RWPE2 (cell line): ENCODE measurements around the gene BRIP1.

Source experiments
- ATAC-seq: fragments of 200-7000 bp; cut with Tn5 transposase; 3 replicates; pipeline ENCODE4 v1.9.1; 2021; ENCODE audit warnings: low read depth
- DNase-seq: peaks from one replicate; pipeline ENCODE4 v3.0.0-alpha.2; 2020; ENCODE audit warnings: low spot score
- H3K27ac ChIP-seq: fragments of 450-650 bp; 2 replicates; pipeline ENCODE4 v1.5.1; 2017; ENCODE audit warnings: mild to moderate bottlenecking; ENCODE audit not compliant: poor library complexity, severe bottlenecking
- H3K27me3 ChIP-seq: fragments of 250-450 bp; sonication (Bioruptor Pico); 2 replicates; pipeline ENCODE4 v1.5.1; 2021; ENCODE audit warnings: mild to moderate bottlenecking, moderate library complexity; ENCODE audit not compliant: insufficient read depth, poor library complexity, severe bottlenecking
- H3K36me3 ChIP-seq: fragments of 250-450 bp; sonication (Bioruptor Pico); 2 replicates; pipeline ENCODE4 v1.5.1; 2020; ENCODE audit warnings: low read depth, mild to moderate bottlenecking, moderate library complexity
- H3K4me1 ChIP-seq: fragments of 250-450 bp; sonication (Bioruptor Pico); 2 replicates; pipeline ENCODE4 v1.5.1; 2021; ENCODE audit warnings: mild to moderate bottlenecking, moderate library complexity; ENCODE audit not compliant: insufficient read depth, poor library complexity, severe bottlenecking
- H3K4me3 ChIP-seq: fragments of 250-450 bp; sonication (Bioruptor Pico); 2 replicates; pipeline ENCODE4 v1.5.1; 2021; ENCODE audit warnings: mild to moderate bottlenecking, moderate library complexity; ENCODE audit not compliant: severe bottlenecking
- H3K9me3 ChIP-seq: fragments of 250-450 bp; sonication (Bioruptor Pico); 2 replicates; pipeline ENCODE4 v1.5.1; 2021; ENCODE audit warnings: mild to moderate bottlenecking, moderate library complexity; ENCODE audit not compliant: severe bottlenecking
- TF ChIP-seq, protein P1 (sequence below): fragments of 450-650 bp; IDR thresholded peaks from one replicate; pipeline ENCODE4 v1.5.1; 2017; ENCODE audit warnings: mild to moderate bottlenecking, moderate library complexity; ENCODE audit not compliant: poor library complexity, severe bottlenecking

The BRIP1 gene

DNA sequence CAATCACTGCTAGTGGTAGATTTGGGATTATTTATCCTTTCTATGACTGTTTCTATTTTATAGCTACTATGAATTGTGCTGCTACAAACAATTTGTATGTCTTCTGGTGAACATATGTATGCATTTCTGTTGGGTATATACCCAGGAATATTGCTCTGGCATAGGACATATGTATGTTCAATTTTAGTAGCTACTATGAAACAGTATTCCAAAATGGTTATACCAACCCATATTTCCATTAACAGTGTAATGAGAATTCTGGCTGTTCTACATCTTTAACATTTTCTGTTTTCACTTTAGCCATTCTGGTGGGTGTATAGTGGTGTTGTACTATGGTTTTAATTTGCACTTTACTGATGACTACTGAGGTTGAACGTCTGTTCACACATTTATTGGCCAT, 214.7 kb downstream of the BRIP1 start:
- no peak overlapping the region for H3K27ac ChIP-seq
- no peaks in the 10 kb centered on the region for H3K4me1 ChIP-seq
- H3K36me3 ChIP-seq: no peaks in the 10 kb centered on the region
- H3K27me3 ChIP-seq: no peaks in the 10 kb centered on the region
- no peak overlapping the region for H3K4me3 ChIP-seq
- peaks cover 2% of the 10 kb centered on the region for H3K9me3 ChIP-seq
- ATAC-seq: no peak
- TF ChIP-seq, protein P1, sequence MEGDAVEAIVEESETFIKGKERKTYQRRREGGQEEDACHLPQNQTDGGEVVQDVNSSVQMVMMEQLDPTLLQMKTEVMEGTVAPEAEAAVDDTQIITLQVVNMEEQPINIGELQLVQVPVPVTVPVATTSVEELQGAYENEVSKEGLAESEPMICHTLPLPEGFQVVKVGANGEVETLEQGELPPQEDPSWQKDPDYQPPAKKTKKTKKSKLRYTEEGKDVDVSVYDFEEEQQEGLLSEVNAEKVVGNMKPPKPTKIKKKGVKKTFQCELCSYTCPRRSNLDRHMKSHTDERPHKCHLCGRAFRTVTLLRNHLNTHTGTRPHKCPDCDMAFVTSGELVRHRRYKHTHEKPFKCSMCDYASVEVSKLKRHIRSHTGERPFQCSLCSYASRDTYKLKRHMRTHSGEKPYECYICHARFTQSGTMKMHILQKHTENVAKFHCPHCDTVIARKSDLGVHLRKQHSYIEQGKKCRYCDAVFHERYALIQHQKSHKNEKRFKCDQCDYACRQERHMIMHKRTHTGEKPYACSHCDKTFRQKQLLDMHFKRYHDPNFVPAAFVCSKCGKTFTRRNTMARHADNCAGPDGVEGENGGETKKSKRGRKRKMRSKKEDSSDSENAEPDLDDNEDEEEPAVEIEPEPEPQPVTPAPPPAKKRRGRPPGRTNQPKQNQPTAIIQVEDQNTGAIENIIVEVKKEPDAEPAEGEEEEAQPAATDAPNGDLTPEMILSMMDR: no peak
- DNase-seq: no peak

DNA sequence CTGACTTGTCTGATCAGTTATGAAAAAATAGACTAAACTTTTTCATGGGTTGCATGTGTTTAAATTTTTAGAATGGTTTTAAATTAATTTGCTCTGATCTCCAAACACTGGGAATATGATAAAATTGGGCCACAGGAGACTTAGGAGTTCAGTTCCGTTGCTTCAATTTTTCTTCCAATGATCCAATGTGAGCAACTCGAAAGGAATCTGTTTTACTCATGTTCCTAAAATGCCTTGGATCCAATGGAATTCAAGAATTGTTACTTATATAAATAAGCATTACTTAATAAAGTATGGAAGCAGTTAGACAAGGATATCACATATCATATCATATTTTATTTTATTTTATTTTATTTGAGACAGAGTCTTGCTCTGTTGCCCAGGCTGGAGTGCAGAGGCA, 216.3 kb downstream of the BRIP1 start:
- Histone ChIP-seq H3K4me1 (no peaks in the 10 kb centered on the region), H3K9me3 (peaks cover 2% of the 10 kb centered on the region), H3K27ac (no peak overlapping the region), H3K36me3 (no peaks in the 10 kb centered on the region), H3K4me3 (no peak overlapping the region), H3K27me3 (no peaks in the 10 kb centered on the region)
- TF ChIP-seq, protein P1: no peak
- DNase-seq: no peak
- ATAC-seq: no peak; the same call in 2 of the 3 replicates

DNA sequence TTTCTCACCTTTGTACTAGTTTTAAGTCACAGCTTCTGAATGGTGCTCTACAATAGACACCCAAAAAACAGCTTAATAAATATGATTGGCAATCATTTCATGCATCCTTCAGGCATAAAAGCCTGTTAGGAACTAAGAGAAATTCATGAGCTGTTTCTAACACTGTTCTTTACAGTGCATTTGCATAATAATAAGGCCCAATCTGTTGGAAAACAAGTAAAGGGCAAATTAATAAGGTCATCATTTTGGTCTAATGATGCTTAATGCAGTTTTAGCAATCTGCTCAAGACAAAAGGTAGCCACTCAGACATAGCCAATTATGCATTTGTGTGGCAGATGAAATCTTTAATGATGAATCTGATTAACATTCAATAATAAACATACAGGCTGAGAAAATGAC, 216.8 kb downstream of the BRIP1 start:
- DNase-seq (no peak), ATAC-seq (no peak)
- Histone ChIP-seq H3K27ac (no peak overlapping the region), H3K9me3 (peaks cover 2% of the 10 kb centered on the region), H3K4me3 (no peak overlapping the region), H3K4me1 (no peaks in the 10 kb centered on the region), H3K27me3 (no peaks in the 10 kb centered on the region), H3K36me3 (no peaks in the 10 kb centered on the region)
- TF ChIP-seq, protein P1: no peak

DNA sequence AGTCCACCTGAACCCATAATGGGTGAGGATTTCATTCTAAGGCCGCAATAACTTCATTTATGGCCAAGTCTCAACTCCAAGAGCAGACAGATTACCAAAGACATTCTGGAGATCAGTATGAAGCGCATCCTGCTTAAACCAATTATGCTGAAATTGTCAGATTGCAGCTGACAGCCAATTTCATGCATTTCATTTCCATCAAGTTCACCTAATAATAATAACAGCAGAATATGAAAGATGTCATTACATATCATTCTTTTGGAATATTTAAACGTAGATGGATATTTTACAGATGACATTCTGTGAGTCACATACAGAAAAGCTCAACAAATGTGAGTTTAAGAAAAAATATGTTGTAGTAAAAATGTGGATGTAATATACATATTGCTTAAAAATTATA, 217.4 kb downstream of the BRIP1 start:
- DNase-seq: no peak
- no peak overlapping the region for H3K27ac ChIP-seq
- H3K4me1 ChIP-seq: no peaks in the 10 kb centered on the region
- TF ChIP-seq, protein P1: no peak
- H3K27me3 ChIP-seq: no peaks in the 10 kb centered on the region
- H3K9me3 ChIP-seq: peaks cover 2% of the 10 kb centered on the region
- H3K36me3 ChIP-seq: no peaks in the 10 kb centered on the region
- no peak overlapping the region for H3K4me3 ChIP-seq
- no peak for ATAC-seq

DNA sequence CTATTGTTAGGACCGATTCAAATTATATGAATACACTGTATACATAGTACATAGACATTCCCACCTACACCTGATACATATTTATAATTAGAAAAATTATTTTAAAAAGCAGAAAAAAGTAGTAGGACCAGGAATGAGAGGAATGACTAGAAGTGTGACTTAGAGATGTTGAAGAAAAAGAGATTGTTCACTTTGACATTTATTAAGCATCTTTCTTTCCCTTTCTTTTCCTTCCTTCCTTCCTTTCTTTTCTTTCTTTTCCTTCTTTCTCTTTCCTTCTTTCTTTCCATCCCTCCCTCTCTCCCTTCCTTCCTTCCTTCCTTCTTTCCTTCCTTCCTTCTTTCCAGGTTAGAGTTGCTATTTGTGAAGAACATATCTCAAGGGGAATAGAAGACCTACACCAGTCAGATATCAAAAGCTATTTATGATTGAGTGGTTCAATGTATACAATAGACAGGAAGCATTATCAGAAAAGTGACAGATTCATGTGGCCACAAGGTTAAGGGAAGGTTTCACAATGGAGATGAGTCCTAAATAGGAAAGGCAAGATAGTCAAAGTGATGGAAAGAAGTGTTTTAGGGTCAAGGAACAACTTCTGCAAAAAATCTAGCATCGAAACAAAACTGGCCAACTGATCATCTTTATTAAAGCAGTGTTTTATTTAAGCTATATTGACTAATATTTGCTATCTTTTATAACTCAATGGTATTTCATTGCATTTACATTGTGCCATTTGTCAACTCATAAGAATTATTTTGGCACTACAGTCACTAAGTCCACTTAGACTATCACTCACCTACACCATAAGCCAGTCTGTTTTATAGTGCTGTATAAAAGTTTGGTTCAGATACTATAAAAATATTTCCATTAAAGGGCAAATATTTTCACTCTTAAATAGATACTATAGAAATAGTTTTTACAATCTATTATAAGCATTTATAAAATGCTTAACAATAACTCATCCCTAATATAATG, 218.2 kb downstream of the BRIP1 start:
- DNase-seq (no peak), ATAC-seq (no peak)
- no peak overlapping the region for H3K27ac ChIP-seq
- no peaks in the 10 kb centered on the region for H3K27me3 ChIP-seq
- no peaks in the 10 kb centered on the region for H3K36me3 ChIP-seq
- TF ChIP-seq, protein P1: no peak
- no peak overlapping the region for H3K4me3 ChIP-seq
- peaks cover 2% of the 10 kb centered on the region for H3K9me3 ChIP-seq
- H3K4me1 ChIP-seq: no peaks in the 10 kb centered on the region
